Amniotic epithelial cell (primary cell): ENCODE results near the gene EPN2.
A peak's percentile ranks its signal among the peaks of the same experiment; 100 is the strongest.

Experiments used
- DNase-seq: peaks from one replicate; pipeline ENCODE4 v3.0.0-alpha.2; 2010; ENCODE audit warnings: low read depth

Gene EPN2

GRCh38 chr17:19365833-19366636 is 128.9 kb downstream of the EPN2 start:
- no peak for DNase-seq

GRCh38 chr17:19366637-19366972 is 129.4 kb downstream of the EPN2 start:
- no peak for DNase-seq

- no peak for DNase-seq
Observed at GRCh38 chr17:19368229-19368628, 131.1 kb downstream of the EPN2 start.

GRCh38 chr17:19369107-19369778 is 132.1 kb downstream of the EPN2 start:
- no peak for DNase-seq

- no peak for DNase-seq
Observed at GRCh38 chr17:19369846-19370492, 132.8 kb downstream of the EPN2 start.

- DNase-seq: no peak
Observed at GRCh38 chr17:19370493-19370960, 133.4 kb downstream of the EPN2 start.

GRCh38 chr17:19371259-19372010 is 134.3 kb downstream of the EPN2 start:
- no peak for DNase-seq

- no peak for DNase-seq
Observed at GRCh38 chr17:19372011-19372370, 134.8 kb downstream of the EPN2 start.

GRCh38 chr17:19372439-19372838 is 135.3 kb downstream of the EPN2 start:
- DNase-seq: no peak

- DNase-seq: no peak
Observed at GRCh38 chr17:19372866-19373504, 135.8 kb downstream of the EPN2 start.

- peak; percentile 54 for DNase-seq
Observed at GRCh38 chr17:19374136-19374535, 137.0 kb downstream of the EPN2 start.

GRCh38 chr17:19375732-19376131 is 138.6 kb downstream of the EPN2 start:
- no peak for DNase-seq

GRCh38 chr17:19376811-19377210 is 139.6 kb downstream of the EPN2 start:
- DNase-seq: no peak

GRCh38 chr17:19377602-19378415 is 140.6 kb downstream of the EPN2 start:
- DNase-seq: peak; percentile 98

GRCh38 chr17:19378416-19379360 is 141.5 kb downstream of the EPN2 start, which contains the start of gene MAPK7:
Gene MAPK7 (plus strand): TSS chr17:19378498. CDS start chr17:19378901, 403 bp downstream.
- DNase-seq: no peak

- no peak for DNase-seq
Observed at GRCh38 chr17:19379361-19380065, 142.3 kb downstream of the EPN2 start.

- no peak for DNase-seq
Observed at GRCh38 chr17:19380481-19381301, 143.5 kb downstream of the EPN2 start.

- no peak for DNase-seq
Observed at GRCh38 chr17:19381361-19381740, 144.2 kb downstream of the EPN2 start.
